Right kidney (tissue), 1 donor: Measurements from ENCODE around the gene EHHADH.
"Not testable (repeated sequence)": the region's sequence is repeated elsewhere in the genome, so short reads cannot be mapped to it uniquely, and the experiment has no call there.

ENCODE experiments used
- DNase-seq: peaks from one replicate; pipeline ENCODE4 v3.0.0-alpha.2; 2016

Gene EHHADH

GRCh38 chr3:185253133-185253532 is 716 bp downstream of the EHHADH start:
- not testable (repeated sequence) for DNase-seq

GRCh38 chr3:185251272-185251671 is 2.6 kb downstream of the EHHADH start:
- no peak for DNase-seq

GRCh38 chr3:185250653-185251052 is 3.2 kb downstream of the EHHADH start:
- DNase-seq, result no peak

- DNase-seq, result no peak
Observed at GRCh38 chr3:185250247-185250646, 3.6 kb downstream of the EHHADH start.

DNA sequence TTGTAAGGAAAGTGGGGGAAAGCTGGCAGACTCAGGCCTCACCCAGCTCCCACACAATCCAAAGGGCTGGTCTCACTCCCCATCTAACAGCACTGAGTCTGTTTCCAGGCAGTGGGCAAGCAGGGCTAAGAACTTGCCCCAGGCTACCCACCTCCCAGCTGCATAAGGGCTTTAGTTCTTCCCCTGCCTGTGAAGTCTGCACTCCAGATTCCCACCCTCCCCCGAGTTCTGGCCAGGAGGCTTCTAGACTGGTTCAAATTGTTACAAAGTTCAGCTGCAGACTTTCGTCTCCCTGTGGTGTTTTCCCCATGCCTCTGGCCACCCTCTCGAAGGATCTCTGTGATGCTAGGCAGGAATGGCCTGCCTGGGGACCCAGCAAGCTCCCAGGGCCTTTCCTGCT is 11.2 kb downstream of the EHHADH start:
- DNase-seq, result no peak

DNA sequence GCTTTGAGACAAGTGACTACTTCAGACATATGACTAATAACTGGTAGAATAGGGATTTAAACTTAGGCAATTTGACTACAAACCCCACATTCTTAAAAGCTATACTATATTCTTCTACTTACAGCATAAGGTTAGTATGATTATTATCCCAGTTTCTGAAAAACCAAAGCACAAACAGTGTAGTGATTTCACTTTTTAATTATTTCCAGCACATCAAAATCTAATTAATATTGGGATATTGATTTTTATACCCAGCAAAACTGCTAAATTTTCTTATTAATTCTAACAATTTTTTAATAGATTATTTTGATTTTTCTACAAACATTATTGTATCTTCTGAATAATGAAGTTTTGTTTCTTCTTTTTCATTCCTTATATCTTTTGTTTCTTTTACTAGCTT is 16.9 kb downstream of the EHHADH start:
- no peak for DNase-seq

DNA sequence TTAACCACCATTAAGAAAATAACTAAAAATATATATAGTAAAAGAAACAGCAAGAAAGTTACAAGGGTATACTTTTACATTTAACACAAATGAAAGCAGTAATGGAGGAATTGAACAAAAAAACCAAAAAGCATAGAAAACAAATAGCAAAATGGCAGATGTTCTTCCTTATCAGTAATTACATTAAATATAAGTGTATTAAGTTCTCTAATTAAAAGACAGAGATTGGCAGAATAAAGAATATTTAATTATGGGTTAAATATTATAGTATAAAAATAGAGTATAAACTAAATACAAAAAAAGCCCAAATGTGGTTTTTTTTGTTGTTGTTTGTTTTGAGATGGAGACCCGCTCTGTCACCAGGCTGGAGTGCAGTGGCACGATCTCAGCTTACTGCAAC is 20.5 kb downstream of the EHHADH start:
- DNase-seq, result no peak

- DNase-seq, result not testable (repeated sequence)
Observed at GRCh38 chr3:185226526-185226925, 27.3 kb downstream of the EHHADH start.

- DNase-seq, result no peak
Observed at GRCh38 chr3:185225523-185225922, 28.3 kb downstream of the EHHADH start.

GRCh38 chr3:185225080-185225479 is 28.8 kb downstream of the EHHADH start:
- no peak for DNase-seq

DNA sequence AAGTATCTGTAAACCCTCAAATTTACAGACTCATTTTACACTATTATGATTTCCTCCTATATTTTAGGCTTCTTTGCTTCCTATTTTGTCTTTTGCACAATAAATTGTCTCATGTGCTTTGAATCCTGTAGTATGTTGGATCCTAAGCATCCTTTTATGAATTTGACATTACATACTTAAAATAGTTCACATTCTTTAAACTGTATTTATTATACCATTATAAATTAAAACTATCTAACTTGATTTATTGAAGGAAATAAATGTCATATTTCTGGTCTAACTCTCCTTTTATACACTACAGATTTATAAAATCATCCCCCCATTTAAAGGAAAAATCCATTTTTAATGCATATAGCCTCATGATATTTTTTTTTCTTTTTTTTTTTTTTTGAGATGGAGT is 32.6 kb downstream of the EHHADH start:
- DNase-seq, result no peak

DNA sequence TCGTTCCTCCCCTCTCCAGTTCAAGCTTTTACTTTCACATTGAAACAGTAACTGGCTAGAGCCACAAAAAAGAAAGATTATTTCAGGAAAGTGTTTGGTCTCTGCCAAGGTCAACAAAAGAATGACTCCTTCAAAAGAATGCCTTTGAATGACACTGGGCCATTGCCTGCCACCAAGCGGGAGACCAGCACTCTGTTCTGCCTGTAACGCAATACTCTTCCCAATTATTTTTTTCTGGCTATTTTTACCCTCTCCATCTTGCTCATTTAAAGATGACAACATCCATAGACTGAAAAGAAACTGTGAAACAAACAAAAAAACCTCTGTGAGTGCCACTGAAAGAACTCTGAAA is 37.3 kb downstream of the EHHADH start:
- DNase-seq, result no peak

GRCh38 chr3:185215873-185216606 is 37.8 kb downstream of the EHHADH start:
- peak; percentile 16 for DNase-seq

GRCh38 chr3:185212559-185212958 is 41.3 kb downstream of the EHHADH start:
- no peak for DNase-seq

DNA sequence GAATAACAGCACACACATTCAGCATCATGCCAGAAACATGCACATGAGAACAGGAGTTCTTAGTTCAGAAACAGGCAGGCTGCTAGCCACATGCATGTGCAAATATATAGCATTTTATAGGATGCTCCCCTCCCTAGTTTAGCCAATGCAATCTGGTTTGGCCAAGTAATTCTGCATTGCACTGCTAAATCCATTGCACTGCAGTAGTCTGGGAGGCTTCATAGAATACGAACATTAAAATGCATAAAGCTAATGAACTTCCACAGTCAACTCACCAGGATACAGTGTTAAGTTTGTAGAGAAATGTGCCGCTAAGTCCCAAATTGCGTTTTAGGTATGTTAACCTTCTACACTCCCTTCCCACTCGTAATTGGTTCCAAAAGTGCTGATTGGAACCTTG is 41.8 kb downstream of the EHHADH start:
- no peak for DNase-seq

GRCh38 chr3:185210621-185211142 is 43.2 kb downstream of the EHHADH start:
- DNase-seq, result no peak

DNA sequence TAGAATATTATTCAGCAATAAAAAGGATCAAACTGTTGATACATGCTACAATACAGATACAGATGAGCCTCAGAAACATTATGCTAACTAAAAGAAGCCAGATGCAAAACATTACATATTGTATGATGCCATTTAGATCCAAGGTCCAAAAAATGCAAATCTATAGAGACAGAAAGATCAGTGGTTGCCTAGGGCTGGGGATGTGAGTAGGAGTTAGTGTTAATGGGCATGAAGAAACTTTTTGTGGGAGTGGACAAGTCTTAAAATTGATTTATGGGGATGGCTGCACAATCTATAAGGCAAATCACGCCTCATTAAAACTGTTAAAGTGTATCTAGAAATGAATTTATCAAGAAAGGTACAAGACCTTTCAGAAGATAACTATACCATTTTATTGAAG is 45.0 kb downstream of the EHHADH start:
- no peak for DNase-seq

DNA sequence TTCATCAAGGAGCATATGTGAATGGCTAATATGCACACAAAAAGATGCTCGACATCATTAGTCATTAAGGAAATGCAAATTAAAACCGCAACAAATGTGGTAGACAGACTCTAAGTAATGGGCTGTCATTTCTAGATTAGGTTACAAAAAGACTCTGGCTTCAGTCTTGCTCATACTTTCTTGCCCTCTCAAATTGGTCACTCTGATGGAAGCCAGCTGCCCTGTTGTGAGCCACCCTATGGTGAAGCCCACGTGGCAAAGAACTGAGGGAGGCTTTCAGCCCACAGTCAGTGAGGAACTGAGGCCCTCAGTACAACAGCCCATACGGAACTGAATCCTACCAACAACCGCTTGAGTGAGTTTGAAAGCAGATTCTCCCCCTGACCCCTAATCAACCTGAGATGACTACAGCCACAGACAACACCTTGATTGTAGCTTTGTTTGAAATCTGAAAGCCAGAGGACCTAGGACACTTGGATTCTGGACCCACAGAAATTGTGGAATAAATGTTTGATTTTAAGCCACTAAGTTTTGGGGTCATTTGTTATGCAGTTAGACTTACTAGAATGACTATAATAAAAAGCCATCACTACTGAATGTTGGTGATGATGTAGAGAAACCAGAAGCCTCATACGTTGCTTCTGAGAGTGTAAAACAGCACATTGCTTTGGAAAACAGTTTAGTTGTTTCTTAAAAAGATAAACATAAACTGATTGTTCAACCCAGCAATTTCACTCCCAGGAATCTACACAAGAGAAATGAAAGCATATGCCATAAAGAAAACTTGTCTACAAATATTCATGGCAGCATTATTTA is 45.7 kb downstream of the EHHADH start:
- DNase-seq, result no peak

DNA sequence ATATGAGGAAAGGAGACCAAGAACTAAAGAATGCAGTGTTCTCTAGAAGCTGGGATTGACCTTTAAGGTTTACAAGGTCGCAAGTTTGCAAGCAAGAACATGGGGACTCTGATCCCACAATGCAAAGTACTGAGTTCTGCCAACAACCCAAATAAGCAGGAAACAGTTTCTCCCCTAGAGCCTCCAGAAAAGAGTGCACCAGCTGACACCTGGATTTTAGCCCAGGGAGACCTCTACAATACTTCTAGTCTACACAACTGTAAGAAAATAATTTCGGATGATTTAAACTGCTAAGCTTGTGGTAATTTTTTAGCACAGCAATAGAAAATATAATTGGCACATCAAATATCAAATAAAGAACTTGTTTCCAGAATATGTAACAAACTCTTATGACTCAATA is 46.4 kb downstream of the EHHADH start:
- no peak for DNase-seq

- DNase-seq, result no peak
Observed at GRCh38 chr3:185205865-185206264, 48.0 kb downstream of the EHHADH start.

DNA sequence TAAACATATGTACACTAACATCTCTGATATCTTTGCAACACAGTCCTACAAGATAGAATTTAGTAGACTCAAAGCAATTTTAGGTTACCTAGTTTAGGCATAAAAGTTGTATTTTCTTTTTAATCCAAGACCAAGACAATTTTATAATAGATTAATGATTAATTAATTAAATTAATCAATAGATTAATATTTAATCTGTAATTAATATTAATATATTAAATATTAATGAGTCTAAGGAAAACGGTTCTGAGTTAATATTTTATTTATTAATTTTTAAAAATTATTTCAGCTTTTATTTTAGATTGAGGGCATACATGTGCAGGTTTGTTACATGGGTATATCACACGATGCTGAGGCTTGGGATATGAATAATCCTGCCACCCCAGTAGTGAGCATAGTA is 49.0 kb downstream of the EHHADH start:
- no peak for DNase-seq

DNA sequence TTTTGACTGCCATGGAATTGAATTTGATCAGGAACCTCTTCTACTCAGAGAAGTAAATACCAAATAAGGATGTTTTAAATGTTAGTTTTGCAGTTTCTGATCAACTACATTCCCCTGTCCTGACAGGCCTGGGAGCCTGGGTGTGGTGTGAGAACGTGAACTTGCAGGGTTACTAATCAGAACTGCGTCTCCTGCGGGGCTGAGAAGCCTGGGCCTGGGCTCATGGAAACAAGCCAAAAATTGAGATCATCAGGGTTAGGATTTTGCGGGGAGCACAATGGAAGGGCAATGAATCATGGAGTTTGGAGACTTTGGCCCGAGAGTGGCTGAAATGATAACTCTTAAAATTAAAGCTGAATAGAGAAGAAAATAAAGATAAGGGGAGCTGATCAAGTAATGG is 53.2 kb downstream of the EHHADH start:
- no peak for DNase-seq

DNA sequence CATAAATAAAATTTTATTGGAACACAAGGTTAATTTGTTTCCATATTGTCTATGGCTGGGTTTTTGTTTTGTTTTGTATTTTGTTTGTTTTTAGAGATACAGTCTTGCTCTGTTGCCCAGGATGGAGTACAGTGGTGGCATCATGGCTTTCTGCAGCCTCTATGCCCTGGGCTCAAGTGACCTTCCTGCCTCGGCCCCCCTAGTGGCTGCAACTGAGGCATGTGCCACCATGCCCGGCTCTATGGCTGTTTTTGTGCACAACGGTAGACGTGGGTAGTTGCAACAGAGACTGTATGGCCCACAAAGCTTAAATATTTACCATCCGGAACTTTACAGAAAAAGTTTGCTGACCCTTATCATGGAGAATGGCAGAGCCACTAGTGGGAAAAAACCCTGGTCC is 54.2 kb downstream of the EHHADH start:
- no peak for DNase-seq

- DNase-seq, result no peak
Observed at GRCh38 chr3:185199206-185199605, 54.6 kb downstream of the EHHADH start.
